Frontal cortex (tissue), 4 donors: ENCODE measurements around the gene GSE1. TPM values are rescaled to one million over a fixed set of nuclear protein-coding genes. Genes with fewer than 3 reads are reported as not detected.
A peak's percentile ranks its signal among the peaks of the same experiment; 100 is the strongest.

Experiments
- DNase-seq, 2 donors: peaks; one replicate each; pipeline ENCODE4 v3.0.0; 2012; ENCODE audit warnings: low spot score in 2 of 2
- FAIRE-seq: peaks from 2 replicates; lab custom pipeline; 2012; peaks lifted over from hg19 to GRCh38; lab: Jason Lieb, UNC
- total RNA-seq: library from RNA; depleted of rRNA; stranded (reverse); fragments of >200 nt; gene quantifications from one replicate; pipeline ENCODE4 v1.2.3, GENCODE V29; 2014
- donor health status: control.
- donor health status: control.
- donor health status: control.

GSE1 gene
- total RNA-seq, 1 donor from 2014 or later: 13.9 TPM

DNA sequence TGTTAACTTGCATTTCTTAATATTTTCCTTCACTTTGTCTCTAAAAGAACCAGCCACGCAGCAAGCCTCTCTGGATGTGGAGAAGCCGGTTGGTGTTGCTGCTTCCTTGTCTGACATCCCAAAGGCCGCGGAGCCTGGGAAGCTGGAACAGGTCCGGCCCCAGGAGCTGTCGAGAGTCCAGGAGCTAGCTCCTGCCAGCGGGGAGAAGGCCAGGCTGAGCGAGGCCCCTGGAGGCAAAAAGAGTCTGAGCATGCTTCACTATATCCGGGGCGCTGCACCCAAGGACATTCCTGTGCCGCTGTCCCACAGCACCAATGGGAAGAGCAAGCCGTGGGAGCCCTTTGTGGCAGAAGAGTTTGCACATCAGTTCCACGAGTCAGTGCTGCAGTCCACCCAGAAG is 52.8 kb downstream of the GSE1 start:
- DNase-seq (peak in 1 of 2 donors; percentile 16), FAIRE-seq (no peak)

DNA sequence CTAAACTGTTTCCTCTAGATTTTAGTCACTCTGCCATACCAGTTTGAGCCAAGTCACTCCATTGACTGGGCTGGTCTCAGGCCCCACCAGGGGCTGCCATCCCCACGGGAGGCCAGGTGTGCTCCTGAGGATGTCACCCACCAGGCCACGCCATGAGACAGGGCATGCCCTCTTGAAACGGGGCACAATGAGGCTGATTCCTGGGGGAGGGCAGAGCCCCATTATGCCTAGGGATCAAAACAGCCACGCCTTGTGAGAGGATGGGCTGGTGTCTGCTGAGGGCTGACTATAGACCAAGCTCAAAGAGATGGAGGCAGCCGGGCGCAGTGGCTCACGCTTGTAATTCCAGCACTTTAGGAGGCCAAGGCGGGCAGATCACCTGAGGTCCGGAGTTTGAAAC is 54.1 kb downstream of the GSE1 start:
- FAIRE-seq: no peak
- no peak for DNase-seq

DNA sequence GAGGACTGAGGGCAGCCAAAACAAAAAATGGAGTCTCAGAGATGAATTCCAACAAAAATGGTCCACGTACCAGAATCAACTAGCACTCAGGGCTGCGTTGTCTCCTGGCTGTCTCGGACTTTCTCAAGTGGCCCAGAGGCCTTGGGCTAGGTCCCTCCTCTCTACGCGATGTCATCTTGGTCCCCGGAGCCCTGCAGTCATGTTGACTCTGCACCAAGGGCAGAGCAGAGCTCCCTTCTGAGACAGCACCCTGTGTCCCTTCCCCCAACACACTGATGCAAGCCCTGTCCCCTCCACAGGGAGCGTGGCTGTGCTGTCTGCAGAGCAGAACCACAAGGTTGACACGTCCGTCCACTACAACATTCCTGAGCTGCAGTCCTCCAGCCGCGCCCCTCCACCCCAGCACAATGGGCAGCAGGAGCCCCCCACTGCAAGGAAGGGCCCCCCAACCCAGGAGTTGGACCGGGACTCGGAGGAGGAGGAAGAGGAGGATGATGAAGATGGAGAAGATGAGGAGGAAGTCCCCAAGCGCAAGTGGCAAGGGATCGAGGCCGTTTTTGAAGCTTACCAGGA is 54.8 kb downstream of the GSE1 start:
- FAIRE-seq (no peak), DNase-seq (no peak)

DNA sequence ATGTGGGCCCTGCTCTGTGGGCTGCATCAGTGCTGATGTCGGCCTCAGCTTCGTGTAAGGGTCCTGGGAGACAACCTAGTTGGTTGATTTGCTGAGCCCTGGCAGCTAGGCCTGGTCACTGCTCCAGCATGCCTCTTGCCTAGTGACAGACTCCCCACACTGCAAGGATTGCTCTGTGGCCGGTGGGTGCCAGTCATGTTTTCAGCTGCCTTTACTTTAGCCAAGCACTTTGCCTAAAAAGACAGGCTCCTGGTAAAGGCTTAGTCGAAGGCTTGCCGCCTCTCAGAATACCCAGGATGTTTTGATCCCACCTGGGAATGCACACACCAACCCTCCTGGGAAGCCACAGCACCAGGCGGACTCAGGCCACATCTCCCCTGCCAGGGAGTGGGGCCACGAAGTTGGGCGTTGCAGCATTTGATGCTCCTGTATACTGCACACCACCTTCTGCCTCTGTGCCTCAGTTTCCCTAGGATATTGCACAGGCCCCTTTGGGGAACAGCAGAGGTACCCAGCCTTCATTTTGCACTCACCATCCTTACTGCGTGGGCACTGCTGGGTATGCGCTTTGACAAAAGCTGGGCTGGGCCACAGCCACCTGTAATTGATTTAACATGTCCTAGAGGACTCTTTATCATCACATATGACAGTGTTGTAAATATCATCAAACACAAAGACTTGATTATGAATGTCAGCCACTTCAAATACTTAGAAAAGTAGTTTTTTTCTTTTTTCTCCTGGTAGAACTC is 55.7 kb downstream of the GSE1 start:
- FAIRE-seq (no peak), DNase-seq (no peak)

DNA sequence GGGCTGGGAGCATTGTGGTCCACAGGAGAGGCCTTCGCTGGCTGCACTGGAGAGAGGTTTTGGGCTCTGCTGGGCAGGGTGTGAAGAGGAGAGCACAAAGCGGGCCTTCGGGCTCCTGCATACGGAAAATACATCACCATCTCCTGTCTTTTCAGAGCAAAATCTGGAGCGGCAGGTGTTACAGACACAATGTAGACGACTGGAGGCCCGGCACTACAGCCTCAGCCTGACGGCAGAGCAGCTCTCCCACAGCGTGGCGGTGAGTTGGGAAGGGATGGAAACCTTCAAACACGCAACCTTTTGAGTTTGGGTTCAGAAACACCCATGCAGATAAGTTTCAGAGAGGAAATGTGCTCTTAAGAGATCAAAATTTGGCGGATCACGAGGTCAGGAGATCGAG is 57.7 kb downstream of the GSE1 start:
- FAIRE-seq (no peak), DNase-seq (no peak)

DNA sequence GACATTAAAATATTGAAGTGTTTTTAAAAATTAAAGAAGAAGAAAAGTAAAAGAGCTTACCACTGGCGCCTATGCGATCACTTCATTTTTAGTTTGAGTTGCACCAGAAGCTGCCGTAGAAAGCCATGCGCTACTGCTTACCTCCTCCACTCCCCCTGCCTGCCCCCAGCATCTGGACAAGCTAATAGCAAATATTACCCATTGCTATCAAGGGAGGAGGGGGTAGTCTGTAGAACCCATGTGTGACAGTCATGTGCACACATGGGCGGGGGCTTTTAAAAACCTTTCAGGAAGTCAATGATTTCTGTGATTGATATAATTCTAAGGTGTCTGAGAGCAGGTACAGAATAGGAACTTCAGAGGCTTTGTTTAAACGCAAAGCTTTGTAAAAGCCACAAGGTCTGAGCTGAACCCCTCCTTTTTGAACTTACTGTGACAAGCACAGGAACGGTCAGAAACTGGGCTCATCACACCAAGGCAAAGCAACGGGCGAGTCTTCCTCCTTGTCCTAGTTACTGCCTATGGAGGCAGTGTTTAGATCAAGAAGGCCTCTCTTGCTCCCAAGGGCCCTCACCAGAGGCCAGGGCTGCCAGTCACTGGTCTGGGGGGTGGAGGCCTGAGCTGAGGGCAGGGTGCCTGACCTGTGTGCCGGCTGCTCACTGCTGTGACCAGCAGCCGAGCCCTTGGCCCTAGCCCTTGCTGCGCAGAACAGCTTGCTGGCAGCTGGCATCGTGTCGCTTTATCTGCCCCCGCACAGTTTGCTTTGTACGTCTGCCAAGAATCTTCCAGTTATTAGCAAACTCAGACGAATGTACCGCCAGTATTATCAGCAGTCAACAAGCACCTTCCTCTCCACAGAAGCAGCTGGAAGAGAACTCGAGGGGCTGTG is 60.7 kb downstream of the GSE1 start:
- FAIRE-seq: no peak

DNA sequence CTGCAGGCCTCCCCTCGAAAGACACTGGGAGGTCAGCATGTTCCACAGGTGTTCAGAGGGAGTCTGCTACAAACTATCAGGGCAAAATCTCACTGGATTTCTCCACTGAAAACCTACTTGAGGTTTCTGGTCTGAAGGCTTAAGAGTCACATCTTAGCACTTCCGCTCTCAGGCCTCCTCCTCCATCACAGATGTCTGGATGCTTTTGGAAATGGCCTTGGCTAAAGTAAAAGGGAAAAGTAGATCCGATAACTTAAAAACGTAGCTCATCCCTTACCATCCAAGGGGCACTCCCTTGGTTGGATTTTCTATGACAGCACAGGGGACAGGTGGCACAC is 61.3 kb downstream of the GSE1 start:
- FAIRE-seq: no peak
- DNase-seq: no peak

More for the DNA sequence above, 60.7 kb downstream of the GSE1 start:
- no peak for DNase-seq

DNA sequence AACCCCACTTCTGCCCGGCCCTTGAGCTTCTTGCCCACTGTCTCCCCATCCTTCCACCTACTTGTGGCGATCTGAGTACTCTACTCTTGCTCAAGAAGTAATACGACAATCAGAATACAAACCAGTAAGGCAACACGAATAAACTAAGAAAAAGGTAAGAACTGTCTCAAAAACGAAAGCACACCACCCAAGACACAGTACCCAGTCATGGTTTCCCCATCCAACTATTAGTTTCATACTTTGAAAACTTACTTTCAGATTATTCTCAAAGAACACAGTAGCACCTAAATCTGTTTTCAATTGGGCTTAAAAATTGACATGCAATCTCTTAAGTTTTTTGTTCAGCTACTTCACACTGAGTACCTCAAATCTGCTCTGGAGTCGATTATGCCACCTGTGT is 61.7 kb downstream of the GSE1 start:
- FAIRE-seq (no peak), DNase-seq (no peak)

DNA sequence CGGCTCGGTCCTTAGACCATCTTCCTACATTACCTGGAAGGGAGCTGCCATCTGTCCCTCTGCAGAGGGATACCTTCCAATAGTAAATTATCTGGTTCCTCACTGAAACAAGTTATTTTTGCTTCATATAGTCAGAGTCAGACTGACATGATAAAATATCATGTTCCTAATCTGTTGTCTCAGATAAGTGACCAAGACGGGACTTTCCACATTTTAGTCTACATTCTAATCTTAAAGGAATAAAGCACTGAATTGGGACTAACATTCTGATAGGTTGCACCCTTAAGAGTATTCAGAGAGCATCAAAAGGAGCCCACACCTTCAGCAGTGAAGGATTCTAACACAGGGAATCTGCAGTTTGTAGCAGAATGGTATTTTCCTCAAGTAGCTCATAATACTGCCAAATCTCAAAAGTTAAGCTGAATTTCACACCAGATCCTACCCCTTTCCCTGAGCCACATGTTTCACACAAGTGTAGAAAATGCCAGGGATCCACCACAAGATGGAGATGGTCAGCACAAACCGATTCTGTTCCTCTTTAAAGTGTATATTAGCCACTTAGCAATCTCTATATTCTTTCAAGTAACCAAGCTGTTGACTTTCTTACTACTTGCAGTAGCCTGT is 62.2 kb downstream of the GSE1 start:
- FAIRE-seq (no peak), DNase-seq (no peak)

DNA sequence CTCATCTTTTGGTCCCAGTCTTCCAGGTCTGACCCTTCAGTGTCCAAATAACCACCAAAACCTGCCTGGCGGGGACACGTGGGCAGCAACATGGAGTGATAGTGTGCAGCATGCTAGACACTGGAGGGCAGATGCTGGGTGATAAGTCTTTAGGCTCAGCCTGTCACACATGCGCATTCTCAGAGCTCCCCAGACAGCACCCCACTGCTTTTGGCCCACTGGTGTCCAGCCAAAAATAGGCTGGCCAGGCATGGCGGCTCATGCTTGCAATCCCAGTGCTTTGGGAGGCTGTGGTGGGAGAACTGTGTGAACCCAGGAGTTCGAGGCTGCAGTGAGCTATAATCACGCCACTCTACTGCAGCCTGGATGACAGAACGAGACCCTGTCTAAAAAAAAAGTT is 63.3 kb downstream of the GSE1 start:
- FAIRE-seq: no peak
- DNase-seq: no peak

DNA sequence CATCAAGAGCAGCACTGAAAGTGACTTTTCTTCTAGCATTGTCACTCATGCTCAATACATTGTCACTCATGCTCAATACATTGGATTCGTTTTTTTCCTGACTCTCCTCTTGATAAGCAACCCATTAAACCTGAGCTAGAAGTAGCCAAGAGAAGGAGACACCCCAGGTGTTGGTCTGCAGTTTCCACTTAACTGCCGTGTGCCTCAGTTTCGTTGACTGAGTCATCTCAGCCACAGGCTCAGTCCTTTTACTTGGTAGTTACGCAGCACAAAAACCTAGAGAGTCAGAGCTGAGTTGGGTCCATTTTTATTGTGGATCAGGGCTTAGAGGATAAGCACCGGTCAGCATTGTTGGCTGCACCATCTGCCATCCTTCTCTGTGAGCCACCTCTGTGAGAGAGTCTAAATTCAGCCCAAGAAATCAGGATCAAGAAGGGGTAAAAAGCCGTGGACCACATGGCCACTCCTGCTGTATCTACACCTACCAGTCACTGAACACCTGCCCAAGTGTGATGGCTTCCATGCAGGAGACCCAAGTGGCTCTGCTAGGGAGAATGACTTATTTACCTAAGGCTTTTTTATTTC is 64.4 kb downstream of the GSE1 start:
- FAIRE-seq (no peak), DNase-seq (no peak)

DNA sequence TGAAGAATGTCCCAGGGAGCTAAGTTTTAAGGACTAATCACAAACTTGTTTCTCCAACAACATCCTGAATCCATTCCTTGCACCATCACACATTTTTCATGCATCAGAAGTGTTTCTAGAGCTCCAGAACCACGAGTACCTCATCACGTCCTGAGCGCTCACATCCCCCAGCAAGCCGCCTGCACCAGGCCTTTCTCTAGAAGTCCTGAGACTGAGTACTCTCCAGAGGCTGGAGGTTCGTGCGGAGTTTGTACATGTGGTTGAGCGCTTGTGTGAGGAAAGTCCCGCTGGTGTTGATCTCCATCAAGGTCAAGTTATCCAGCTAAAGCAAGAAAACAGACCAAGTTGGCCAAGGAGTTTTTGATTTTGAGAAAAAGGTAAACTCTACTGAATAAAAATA is 64.9 kb downstream of the GSE1 start:
- FAIRE-seq (no peak), DNase-seq (no peak)

DNA sequence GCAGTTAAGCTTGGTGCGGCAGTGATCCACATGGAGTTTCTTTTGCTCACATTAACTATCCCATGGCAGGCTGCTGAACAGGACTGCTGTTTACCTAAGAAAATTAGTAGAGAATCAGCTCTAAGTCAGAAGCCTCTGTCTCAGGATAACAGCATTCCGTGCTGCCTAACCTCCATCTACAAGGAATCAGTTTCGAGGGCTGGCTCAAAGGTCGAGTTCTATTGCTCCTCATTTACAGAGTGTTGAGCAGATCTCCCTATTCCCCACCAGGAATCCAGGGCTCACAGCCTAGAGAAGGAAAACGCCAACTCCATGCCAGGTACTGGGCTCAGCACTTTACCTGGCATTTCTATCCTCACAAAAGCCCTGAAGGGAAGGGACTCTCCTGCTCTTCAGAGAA is 65.7 kb downstream of the GSE1 start:
- FAIRE-seq: no peak
- no peak for DNase-seq

DNA sequence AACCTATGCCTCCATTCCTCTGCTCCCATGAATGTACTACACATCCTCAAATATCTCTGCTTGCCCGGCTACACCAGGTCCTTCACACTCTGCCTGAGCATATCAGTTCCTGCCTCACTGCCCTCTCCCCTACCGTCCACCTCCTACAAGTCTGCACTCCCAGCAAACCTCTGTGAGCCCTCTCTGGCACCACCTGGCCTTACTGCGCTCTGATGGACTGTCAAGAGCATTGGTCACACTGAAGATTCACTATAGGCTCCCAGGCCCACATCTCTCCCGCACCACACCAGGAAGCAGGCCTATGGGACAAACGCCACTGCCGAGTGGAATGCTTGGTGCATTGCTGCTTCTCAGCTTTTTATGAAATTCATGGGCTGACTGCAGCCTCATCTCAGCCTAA is 66.7 kb downstream of the GSE1 start:
- no peak for DNase-seq
- no peak for FAIRE-seq

DNA sequence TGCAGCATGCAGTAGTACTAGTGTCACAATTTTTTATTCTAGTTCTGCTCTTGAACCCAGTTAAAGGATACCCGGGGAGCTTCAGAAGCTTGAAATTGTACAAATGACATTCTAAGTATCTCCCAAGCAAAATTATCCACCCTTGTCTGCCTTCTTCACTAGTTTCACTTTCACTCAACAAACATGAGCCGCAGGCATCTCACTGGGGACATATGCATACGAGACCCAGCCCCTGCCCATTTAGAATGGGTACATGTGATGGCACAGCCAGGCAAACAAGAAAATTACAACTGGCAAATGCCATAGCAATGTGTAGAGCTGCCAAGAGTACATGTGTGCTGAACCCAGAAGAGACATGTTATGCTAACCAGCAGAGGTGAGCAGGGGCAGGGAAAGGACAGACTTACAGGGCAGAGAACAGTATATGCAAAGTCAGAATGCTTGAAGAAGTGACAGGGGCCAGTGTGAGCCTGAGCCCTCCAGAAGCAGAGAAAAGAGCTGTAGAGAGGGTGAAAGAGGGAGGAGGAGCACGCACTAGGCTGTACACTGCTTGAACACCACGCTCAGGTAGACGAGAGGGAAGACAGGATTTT is 67.3 kb downstream of the GSE1 start:
- no peak for FAIRE-seq

DNA sequence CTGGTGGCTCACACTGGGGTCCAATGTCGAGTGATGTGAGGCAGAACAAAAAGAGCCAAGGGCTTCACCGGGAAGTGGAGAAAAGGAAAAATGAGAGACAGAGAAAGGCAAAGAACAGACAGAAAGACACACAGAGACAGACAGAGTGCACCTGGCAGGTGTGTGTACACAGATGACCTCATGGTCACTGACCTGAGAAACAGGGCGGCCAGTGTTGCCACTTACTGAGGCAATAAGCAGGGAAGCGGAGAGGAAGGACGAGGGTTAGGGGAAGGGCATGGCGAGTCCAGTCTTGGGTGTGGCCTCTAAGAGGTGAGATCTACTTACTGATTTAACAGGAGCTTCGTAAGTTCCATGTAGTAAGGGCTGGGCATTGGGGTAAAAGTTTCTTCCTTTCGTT is 68.1 kb downstream of the GSE1 start:
- no peak for DNase-seq
- FAIRE-seq: no peak

More for the DNA sequence above, 67.3 kb downstream of the GSE1 start:
- DNase-seq: no peak

DNA sequence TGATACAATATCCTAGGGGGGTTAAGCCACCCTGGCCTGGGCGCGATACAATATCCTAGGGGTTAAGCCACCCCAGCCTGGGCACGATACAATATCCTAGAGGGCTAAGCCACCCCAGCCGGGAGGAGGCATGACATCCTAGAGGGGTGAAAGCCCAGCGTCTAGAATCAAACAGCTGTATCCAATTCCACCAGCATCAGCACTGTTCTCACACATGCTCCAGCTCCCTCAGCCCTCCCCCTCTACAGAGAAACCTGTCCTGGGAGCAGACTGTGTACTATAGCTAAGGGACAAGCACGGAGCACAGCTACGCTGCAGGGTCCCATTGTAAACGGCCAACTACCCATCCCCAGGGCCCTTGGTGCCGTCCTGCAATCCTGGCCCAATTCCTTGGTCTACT is 69.4 kb downstream of the GSE1 start:
- FAIRE-seq: no peak
- no peak for DNase-seq

DNA sequence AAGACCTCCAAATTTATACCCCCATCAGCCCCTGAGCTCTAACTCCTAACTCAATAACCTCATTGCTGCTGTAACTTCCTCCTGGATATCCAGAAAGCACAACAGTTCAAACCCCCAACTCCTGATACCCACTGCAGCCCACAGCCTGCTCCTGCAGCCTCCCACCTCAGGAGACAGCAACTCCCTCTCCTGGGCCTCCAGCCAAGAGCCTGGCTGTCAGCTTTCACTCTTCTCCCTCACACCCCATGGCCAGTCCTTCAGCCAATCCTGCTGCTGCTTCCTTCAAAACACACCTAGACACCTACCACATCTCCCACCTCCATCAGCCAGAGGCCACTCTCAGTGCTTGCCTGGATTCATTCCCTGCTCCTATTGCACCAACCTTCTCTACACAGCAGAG is 70.2 kb downstream of the GSE1 start:
- FAIRE-seq (no peak), DNase-seq (no peak)

DNA sequence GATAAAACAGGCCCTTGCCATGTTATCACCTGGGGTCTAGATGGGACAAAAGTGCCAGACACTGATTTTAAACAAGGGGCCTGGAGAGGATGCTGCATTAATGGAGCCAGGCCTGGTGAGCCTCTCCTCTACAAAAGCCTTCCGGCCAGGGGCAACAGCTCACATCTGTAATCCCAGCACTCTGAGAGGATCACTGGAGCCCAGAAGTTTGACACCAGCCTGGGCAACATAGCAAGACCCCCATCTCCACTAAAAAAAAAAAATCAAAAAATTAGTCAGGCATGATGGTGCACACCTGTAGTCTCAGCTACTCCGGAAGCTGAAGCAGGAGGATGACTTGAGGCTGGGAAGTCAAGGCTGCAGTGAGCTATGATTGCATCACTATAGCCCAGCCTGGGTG is 72.1 kb downstream of the GSE1 start:
- FAIRE-seq (no peak), DNase-seq (no peak)
